Cerebellar nuclear complex (tissue), 1 donor: ENCODE data around the gene FRMD7.
"Not testable (repeated sequence)": the region's sequence is repeated elsewhere in the genome, so short reads cannot be mapped to it uniquely, and the experiment has no call there.

ENCODE experiments used
- DNase-seq, 2 experiments: peaks; one replicate each; lab custom pipeline; 2025; lab: John Stamatoyannopoulos, UW

Gene FRMD7, protein sequence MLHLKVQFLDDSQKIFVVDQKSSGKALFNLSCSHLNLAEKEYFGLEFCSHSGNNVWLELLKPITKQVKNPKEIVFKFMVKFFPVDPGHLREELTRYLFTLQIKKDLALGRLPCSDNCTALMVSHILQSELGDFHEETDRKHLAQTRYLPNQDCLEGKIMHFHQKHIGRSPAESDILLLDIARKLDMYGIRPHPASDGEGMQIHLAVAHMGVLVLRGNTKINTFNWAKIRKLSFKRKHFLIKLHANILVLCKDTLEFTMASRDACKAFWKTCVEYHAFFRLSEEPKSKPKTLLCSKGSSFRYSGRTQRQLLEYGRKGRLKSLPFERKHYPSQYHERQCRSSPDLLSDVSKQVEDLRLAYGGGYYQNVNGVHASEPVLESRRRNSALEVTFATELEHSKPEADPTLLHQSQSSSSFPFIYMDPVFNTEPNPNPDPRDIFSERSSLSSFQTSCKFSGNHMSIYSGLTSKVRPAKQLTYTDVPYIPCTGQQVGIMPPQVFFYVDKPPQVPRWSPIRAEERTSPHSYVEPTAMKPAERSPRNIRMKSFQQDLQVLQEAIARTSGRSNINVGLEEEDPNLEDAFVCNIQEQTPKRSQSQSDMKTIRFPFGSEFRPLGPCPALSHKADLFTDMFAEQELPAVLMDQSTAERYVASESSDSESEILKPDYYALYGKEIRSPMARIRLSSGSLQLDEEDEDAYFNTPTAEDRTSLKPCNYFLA

DNA sequence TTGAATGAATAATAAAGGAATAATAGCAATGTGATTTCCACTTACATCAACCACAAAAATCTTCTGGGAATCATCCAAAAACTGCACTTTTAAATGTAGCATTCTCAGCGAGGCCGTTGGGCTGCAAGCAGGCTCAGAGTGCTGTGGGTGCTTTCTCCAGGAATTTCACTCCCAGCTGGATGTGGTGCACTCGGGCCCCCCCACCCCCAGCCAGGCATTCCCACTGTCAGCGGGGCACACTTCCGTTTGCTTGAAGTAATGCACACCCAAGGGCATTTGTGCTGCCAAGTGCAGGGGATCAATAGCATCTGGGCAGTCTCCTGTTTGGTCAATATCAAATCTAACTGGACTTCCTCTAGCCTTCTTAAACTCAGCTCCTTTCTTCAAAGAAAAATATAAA is at the start of gene FRMD7:
Gene FRMD7 (minus strand): TSS at position 278 of the 400 bp plus-strand sequence. CDS start 176 bp downstream, at position 102.
- no peak for DNase-seq

- no peak for DNase-seq
These were observed 45.8 kb upstream of the FRMD7 start for GRCh38 chrX:132173647-132174046.

- DNase-seq: no peak
These were observed 44.1 kb upstream of the FRMD7 start for GRCh38 chrX:132171881-132172280.

- DNase-seq: no peak
These were observed 43.7 kb upstream of the FRMD7 start for GRCh38 chrX:132171478-132171877.

- no peak for DNase-seq
These were observed 41.7 kb upstream of the FRMD7 start for GRCh38 chrX:132169554-132169953.

GRCh38 chrX:132165651-132166050 is 37.8 kb upstream of the FRMD7 start:
- DNase-seq: no peak

- no peak for DNase-seq
These were observed 37.2 kb upstream of the FRMD7 start for GRCh38 chrX:132165005-132165404.

GRCh38 chrX:132163094-132163493 is 35.3 kb upstream of the FRMD7 start:
- DNase-seq: not testable (repeated sequence)

GRCh38 chrX:132153166-132153565 is 25.3 kb upstream of the FRMD7 start:
- DNase-seq: no peak

GRCh38 chrX:132146456-132146855 is 18.6 kb upstream of the FRMD7 start:
- no peak for DNase-seq

GRCh38 chrX:132144061-132144460 is 16.2 kb upstream of the FRMD7 start:
- DNase-seq: no peak

DNA sequence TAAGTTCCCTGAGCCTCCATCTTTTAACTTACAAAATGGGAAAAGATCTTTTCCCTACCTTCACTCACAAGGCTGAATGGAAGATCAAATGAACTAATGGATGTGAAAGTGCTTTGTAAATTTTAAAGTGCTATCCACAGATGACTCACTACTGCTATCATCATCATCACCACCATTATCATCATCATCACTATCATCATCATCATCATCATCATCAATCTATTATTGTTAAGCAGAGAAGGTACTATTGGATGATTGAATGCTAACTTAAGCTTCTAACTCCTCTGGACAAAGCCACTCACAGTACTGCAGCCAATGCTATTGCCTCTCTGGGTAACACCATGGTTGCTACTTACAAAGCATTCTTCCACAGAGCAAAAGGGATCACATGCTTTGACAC is 1.9 kb downstream of the FRMD7 start:
- no peak for DNase-seq

GRCh38 chrX:132120913-132121312 is 6.9 kb downstream of the FRMD7 start:
- no peak for DNase-seq

GRCh38 chrX:132119821-132120515 is 7.9 kb downstream of the FRMD7 start:
- no peak for DNase-seq

- no peak for DNase-seq
These were observed 8.5 kb downstream of the FRMD7 start for GRCh38 chrX:132119283-132119682.

DNA sequence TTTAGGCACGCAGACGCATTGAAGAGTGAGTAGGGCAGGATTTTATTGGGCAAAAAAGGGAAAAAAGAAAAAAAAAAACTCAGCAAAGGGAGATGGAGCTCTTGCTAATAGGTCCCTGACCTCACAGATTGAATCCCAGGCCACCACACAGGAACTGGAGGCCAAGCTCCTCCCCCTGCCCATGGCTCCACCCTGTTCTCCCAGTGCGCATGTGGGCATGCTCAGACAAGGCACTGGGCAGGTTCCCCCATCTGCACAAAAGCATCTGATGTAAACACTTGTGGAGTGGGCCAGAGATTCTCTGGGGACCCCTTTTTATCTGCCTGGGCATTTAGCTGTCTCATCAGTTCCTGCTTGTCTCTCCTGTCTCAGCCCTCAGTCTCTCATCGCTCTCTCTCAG is 9.5 kb downstream of the FRMD7 start:
- DNase-seq: no peak

- no peak for DNase-seq
These were observed 12.0 kb downstream of the FRMD7 start for GRCh38 chrX:132115792-132116191.

GRCh38 chrX:132114607-132115006 is 13.2 kb downstream of the FRMD7 start:
- no peak for DNase-seq

DNA sequence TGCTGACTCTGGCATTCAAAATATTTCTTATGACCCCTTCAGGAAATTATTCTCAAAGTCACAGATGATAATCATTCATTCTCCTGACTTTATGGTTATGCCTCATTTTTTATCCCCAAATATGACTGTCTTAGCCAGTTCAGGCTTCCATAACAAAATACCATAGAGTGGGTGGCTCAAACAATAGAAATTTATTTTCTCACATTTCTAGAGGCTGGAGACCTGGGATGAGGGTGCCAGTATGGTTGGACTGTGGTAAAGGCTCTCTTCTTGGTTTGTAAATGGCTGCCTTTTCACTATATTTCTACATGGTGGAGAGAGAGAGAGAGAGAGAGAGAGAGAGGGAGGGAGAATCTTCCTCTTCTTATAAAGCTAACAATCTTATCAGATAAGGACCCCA is 20.5 kb downstream of the FRMD7 start:
- no peak for DNase-seq

DNA sequence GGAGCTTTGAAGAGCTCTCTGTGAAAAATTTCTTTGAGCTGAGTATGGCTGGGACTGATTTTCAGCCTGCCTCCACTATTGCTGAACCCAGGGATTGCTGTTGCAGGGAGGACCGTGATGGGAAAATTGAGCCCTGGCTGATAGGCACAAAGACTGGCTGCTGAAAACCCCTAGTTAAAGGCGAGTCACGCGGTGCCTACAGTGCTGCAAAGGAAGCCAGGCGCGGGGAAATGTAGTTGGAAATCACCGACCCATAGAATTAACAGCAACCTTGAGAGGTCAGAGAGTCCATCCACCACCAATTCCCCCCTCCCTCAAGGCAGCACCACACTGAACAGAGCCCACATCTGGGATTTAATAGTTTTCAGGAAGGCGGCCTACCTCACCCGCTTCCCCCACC is 26.0 kb downstream of the FRMD7 start:
- no peak for DNase-seq

DNA sequence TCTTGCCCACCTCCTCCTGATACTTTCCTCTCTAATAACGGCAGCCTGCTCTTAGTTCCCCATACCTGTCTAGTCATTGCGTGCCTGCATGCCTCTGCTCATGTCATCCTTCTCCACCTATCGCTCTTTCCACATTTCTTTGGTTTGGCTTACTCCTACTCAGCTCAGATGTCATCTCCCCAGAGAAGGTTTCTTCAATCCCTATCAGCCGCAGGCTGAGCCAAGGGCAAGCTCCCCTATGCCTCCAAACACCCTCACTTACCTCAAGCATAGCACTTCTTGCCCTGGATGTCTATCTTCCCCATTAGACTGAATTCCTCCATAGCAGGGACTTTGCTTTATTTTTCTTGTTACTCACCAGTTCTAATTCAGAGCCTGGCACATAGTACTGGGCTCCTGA is 26.6 kb downstream of the FRMD7 start:
- no peak for DNase-seq

DNA sequence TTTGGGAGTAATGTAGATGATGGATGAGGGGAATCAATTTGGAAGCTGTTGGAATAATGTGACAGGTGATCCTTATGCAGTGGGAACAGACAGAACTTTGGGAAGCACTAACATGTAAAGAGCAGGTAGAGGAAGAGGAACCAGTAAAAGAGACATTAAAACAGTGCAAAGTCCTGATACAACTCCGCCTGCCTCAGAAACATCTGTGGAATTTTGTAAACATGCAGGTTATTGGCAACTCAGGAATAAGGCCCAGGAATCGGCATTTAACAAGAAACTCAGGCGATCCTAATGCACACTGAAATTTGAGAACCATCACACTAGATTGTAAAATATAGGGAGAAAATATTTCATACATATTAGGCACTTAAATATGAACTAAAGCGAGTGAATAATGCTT is 29.1 kb downstream of the FRMD7 start:
- DNase-seq: not testable (repeated sequence)

GRCh38 chrX:132094164-132094563 is 33.7 kb downstream of the FRMD7 start:
- no peak for DNase-seq
